Muscle of back (tissue), 11 donors: ENCODE data around the gene EBP. TPM values are rescaled to one million over a fixed set of nuclear protein-coding genes. Genes with fewer than 3 reads are reported as not detected.
A peak's percentile ranks its signal among the peaks of the same experiment; 100 is the strongest.
"Not testable (repeated sequence)": the region's sequence is repeated elsewhere in the genome, so short reads cannot be mapped to it uniquely, and the experiment has no call there.

Source experiments
- DNase-seq, 3 donors: peaks; one replicate each; pipeline versions ENCODE4 v3.0.0 to v3.0.0-alpha.2; 2013
- polyA plus RNA-seq, 10 donors: library from polyadenylated mRNA; unstranded; fragments of 120-200 nt; gene quantifications; one replicate each; pipeline ENCODE4 v1.2.1, GENCODE V29; 2013; ENCODE audit not compliant: insufficient read length in 10 of 10

EBP gene
- polyA plus RNA-seq, 10 donors = 14.4 to 24.9 (median 16.5) TPM

DNA sequence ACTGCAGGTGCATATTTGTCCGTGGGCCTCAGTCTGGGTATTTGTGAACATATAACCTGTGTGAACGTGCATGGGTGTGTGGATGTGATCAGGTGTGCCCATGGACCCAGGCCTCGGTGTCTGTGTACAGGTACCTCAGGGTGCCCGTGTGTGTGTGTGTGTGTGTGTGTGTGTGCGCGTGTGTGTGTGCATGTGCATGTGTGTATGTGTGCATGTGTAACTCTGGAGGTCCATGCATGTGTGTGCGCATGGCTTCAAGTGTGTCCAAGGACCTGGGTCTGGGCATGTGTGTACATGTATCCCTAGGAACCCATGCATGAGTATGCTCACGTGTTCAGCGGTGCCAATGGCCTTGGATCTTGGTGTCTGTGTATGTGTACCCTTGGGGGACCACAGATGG is 29.8 kb upstream of the EBP start:
- no peak for DNase-seq

DNA sequence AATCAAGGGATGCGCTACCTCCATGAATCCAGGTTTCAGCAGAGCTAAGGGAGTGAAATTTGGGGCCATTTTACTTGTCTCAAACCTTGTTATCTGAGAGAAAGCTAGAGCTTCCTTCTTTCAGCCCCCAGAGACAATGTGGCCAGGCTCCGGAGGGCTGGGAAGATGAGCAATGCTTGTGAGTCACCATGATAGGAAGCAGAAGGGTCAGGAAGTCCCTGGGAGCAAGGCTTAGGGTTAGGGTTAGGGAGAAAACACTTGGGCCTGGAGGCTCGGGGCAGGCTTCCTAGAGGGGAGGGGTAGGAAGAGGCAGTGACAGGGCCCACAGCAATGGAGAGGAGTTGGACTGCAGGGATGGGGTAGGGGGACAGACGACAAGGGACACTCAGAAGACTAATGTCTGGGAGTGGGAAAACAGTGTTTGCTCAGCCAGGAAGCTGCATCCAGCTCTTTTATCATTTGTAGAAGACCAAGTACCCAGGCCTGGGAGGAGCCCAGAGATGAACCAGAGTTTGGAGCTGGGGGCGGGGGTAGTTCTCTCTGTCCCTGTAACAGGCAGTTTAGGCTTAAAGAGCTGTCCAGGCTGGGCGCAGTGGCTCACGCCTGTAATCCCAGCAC is 29.2 kb upstream of the EBP start:
- DNase-seq = no peak

DNA sequence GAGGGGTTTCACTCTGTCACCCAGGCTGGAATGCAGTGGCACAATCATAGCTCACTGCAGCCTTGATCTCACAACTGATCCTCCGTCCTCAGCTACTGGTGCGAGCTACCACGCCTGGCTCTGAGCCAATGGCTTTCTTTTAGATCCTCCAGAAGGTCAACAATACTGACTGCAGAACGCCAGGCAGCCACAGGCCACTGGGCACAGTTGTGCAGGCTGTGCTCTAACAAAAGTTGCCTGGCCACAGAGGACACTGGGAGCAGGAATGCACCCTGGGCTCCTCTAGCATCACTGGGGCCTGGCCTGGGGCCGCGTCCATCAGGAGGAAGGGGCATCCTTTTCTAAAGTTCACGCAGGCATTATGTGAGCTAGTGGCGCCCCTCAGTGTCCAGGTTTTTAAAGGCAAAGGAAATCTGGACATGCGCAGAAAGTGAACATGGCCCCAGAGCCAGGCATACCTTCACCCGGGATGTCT is 27.7 kb upstream of the EBP start:
- peak in 2 of 3 donors; percentile 23 to 39 for DNase-seq

DNA sequence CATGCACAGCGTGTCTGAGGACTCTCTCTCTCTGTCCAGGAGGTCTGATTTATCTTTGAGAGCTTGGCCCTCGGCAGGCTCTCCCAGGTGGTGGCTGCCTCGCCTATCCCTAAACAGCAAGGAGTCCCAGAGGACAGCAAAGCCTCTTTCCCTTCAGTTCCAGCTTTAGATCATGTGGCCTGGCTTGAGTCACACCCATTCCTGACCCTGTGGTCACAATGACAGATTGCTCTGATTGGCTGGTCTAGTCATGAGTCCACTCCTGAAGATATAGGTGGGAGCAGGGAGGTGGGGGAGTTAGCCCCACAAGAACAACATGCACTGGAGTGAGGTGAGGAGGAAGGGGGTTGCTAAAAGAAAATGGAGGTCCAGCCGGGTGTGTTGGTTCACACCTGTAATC is 24.9 kb upstream of the EBP start:
- DNase-seq = no peak

DNA sequence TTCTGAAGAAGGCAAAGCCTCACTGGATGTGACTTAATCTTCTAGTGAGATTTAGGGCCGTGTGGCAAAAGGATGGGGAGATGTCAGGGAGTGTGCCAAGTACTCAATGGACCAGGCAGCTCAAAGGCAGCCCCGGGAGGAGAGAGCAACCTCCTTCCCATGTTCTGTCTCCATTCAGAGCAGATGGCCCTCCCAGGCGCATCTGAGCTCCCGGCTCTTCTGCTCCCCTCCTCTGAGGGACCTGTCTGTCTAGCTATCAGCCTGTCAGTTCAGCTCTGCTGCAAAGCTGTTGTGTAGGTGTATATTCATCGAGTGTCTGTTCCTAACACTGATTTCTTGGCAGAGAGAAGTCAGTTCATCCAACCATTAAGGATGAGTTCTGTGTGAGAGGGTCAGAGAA is 23.7 kb upstream of the EBP start:
- DNase-seq = no peak

DNA sequence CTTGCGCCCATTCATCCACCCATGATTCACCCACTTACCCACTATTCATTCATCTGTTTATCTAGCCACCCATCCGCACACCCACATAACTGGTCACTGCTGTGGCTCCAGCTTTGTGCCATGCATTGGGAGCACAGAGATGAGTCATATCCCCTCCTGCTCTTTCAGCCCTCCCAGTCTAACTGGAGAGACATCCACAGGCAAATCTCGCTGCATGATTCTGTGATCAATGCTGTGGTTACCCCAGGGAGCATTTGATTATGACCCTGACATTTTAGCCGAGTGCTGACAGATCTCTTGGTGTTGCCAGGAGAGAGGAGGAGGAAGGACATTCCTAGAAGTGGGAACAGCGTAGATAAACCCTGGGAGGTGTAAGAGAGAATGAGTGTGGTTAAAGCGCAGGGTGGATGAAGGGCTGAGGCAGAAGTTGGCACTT is 23.2 kb upstream of the EBP start:
- DNase-seq = no peak

DNA sequence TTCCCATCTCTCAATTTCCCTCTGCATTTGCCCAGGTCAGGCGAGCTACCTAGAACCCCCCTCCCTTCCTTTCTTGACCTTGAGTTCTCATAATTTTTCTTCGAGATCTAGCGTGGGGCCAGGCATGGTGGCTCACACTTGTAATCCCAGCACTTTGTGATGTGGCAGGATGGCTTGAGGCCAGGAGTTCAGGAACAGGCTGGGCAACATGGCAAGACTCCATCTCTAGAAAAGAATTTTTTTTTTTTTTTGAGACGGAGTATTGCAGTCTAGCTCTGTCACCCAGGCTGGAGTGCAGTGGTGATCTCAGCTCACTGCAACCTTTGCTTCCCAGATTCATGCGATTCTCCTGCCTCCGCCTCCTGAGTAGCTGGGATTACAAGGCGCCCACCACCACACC is 17.3 kb upstream of the EBP start:
- no peak for DNase-seq

DNA sequence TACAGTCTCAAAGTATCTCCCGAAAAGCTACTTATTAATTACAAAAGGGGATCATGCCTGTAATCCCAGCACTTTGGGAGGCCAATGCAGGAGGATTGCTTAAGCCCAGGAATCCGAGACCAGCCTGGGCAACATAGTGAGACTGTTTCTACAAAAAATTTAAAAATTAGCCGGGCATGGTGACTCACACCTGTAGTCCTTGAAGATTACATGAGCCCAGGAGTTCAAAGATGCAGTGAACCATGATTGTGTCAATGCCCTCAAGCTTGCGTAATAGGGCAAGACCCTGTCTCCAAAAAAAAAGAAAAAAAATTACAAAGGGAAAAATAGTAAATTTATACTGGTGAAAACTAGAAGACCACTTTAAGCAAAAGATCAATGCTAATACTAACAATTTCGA is 16.1 kb upstream of the EBP start:
- DNase-seq = no peak

DNA sequence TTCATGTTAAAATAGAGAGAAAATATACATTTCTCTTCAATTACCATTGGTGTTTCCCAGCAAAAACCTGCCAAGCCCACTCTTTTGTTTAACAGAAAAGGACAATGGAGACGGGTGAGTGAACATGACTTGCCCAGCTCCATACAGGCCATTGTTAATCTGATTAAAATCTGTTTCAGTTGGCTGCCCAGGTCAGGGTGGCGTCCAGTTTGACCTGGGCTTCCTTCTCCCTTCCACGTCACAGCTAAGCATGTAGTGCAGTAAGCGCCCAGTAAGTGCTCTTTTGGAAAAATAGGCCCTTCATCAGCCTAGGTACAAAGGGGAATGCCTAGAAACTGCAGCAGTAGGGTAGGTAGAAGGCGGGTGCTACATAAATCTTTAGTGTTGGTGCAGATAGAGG is 14.4 kb upstream of the EBP start:
- no peak for DNase-seq

DNA sequence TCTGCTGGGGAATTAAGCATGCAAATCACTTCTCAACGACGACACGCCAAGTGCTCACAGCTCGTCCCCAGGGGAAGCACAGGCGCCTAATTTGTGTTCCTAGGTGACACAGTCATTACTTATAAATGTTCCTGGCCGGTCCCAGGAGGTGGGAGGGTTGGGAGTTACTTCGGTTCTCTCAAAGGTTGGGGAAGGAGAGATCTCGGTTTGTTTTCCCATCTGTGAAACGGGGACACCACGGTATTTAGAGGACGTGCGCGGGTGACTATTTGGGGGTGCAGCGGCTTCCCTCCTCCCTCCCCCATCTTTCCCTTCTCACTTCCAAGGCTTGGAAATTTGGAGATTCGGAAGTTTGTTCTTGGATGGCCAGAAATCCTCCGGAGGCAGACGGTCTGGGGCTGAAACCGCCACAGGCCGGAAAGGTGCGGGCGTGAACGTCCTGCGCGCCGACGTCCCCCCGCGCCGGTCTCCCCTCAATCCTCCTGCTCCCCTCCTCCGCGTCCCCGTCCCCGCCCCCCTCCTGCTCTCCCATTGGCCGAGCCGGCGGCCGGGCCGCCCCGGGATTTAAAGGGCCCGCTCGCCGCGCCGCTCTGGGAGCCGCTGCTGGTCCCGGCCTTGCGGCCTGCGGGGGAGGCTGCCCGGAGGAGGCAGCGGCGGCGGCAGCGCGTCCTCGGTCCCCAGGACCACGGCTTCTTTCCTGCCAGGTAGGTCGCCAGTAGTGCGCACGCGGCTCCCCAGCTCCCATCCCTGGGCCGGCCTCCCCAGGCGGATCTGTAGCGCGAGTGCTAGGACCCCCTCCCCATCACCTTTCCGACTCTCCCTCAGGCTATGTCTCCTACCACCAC is 13.0 kb upstream of the EBP start, which contains the start of gene PORCN:
PORCN (plus strand) TSS at position 593 of the 845 bp plus-strand sequence. CDS start 829 bp downstream, outside the sequence.
- DNase-seq = peak in 2 of 3 donors; percentile 59 to 84

DNA sequence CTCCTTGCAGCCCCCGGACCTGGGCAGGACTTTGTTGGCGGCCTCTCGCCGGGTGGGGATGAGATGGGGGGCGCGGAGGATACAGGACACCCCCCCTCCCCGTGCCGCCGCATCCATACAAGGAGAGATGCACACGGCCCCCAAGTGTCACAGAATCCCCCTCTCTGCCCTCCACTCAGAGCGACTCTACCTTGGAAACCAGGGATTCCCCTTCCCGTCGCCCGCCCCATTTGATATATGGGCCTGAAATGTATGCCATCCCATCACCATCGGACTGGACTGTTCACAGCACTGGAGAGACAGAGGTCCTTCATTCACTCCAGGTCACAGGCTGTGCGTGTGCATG is 12.4 kb upstream of the EBP start:
- peak in 1 of 3 donors; percentile 7 for DNase-seq

DNA sequence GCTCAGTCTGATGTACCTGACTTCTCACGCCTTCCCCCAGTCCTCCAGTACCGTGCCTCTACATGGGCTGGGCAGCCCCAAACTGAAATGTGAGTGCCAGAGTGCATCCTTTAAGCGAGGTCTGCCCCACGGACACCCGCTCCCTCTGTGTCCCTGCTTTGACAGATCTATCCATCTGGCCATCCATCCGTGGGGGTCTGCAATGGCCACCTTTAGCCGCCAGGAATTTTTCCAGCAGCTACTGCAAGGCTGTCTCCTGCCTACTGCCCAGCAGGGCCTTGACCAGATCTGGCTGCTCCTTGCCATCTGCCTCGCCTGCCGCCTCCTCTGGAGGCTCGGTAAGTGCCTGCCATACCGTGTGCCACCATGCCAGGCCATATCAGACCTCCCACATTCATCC is 12.0 kb upstream of the EBP start:
- DNase-seq = peak in 1 of 3 donors; percentile 13

DNA sequence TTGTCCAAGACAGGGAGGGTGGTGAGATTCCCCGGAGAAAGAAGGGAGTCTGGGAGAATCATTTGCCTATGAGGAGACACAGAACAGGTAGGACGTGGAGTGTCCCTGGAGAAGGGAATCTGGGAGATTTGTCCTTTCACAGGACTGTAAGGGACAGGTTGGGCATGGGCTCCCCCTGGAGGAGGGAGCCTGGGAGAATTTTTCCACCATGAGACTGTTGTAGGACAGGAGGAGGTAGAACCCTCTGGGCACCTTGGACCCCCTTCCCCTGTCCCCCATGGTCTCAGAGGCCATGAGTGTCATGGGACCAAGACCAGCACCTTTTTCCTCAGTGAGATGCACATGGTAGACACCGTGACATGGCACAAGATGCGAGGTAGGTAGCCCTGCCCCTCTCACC is 10.0 kb upstream of the EBP start:
- DNase-seq = no peak

DNA sequence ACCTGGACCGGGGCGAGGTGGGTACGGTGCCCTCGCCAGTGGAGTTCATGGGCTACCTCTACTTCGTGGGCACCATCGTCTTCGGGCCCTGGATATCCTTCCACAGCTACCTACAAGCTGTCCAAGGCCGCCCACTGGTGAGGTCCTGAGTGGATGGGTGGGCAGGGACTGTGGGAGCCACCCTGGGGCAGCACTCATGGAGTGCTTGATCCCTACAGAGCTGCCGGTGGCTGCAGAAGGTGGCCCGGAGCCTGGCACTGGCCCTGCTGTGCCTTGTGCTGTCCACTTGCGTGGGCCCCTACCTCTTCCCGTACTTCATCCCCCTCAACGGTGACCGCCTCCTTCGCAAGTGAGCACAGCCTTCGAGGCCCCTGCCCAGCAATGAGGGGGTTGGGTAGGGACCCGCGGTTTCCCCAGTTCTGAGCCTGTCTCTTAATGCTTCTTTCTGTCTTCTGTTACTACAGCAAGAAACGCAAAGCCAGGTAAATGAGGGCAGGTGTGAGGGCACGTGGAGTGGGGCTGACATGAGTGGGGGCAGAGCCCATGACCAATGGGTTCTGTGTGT is 9.2 kb upstream of the EBP start:
- DNase-seq = no peak

DNA sequence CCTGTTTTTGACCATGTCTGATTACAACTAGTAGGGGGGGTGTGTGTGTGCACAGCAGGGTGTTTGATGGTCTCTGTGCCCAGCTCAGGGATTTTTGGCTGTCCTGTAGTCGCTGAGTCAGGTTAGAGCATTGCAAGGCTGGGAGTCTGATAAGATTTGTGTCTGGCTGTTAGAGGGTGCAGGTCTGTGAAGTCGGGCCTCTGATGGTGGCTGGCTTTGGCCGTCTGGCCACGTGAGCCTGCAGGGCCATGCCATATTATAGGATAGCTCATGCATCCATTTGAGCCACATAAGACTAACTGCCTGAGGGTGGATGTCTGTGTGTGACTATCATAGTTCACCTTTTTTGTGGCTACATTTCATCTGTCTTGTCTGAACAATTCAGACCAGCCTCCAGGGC is 7.9 kb upstream of the EBP start:
- DNase-seq = no peak

DNA sequence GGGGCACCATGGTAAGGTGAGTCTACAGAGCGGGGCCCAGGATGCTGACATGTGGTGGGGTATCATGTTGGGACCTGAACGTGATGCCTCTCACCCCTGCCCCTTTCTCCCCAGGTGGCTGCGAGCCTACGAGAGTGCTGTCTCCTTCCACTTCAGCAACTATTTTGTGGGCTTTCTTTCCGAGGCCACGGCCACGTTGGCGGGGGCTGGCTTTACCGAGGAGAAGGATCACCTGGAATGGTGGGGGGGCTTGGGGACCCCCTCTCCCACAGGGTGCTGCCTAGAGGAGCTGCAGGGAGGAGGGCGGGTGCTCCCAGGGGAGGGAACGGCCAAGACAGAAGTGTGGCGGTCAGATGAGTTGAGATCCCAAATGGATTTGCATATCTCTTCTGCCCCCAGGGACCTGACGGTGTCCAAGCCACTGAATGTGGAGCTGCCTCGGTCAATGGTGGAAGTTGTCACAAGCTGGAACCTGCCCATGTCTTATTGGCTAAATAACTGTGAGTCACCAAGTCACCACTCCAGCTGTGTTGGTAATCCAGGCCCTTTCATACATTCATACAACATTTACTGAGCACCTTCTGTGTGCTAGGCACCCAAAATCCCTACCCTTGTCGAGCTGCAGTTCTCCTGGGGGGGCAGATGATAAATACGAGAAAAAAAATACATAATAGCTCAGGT is 7.3 kb upstream of the EBP start:
- DNase-seq = no peak

DNA sequence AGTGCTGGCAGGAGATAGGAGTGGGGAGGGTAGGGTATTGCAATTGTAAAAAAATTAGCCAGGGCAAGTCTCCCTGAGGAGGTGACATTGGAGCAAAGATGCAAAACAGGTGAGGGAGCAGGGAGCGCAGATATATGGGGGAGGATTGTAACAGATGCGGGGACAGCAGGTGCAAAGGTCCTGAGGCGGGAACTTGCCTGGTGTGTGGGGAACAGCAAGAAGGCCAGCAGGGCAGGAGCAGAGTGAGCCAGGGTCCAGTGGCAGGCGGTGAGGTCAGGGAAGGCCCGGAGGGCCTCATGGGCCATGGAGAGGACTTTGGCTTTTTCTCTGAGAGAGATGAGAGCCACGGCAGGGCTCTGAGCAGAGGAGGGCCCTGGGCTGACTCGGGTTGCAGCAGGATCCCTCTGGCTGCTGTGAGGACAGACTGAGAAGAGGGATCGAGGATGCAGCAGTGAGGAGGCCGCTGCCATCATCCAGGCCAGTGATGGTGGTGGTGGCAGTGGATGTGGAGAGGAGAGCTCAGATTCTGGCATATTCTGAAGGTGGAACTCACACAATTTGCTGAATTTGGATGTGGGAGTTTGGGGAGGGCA is 6.6 kb upstream of the EBP start:
- DNase-seq = no peak

DNA sequence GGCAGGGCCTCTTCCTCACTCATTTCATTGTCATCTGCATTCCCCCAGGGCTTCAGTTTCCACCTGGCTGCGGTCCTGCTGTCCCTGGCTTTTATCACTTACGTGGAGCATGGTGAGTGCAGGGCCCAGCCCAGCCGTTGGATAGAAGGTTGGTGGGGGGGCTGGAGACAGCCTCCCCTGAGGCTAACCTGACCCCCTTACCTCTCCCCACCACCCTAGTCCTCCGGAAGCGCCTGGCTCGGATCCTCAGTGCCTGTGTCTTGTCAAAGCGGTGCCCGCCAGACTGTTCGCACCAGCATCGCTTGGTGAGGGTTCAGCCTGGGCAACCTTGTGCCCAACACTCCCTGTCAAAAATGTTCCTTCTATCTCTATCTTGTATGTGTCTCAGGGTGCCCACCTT is 5.8 kb upstream of the EBP start:
- no peak for DNase-seq

DNA sequence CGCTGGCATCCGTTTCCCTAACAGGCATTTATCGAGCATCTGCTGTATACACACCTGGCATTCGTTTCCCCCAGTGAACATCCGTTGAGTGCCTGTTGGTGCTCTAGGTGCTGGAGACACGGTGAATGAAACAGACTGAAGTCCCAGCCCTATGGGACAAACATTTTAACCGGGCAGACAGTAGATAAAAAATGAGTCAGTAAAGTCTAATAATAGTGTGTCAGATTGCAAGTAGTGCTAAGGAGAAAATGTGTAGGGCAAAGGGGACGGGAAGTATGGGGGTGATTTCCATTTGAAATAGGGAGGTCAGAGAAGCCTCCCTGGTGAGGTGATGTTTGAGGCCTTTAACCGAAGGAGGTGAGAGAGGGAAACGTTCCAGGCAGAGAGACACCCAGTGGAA is 5.3 kb upstream of the EBP start:
- no peak for DNase-seq

DNA sequence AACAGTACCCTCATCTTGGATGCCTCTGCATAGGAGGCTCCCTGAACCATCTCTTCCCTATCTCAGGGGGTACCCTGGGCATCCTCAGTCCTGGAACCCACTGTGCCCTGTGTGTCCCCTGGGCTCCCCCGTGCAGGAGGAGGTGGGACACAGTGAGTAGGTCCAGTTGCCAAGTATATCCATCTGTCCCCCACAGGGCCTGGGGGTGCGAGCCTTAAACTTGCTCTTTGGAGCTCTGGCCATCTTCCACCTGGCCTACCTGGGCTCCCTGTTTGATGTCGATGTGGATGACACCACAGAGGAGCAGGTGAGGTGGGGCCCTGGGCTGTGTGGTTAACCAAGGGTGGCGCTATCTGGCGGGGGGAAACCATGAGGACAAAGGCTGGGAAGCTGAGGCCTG is 4.6 kb upstream of the EBP start:
- DNase-seq = no peak

DNA sequence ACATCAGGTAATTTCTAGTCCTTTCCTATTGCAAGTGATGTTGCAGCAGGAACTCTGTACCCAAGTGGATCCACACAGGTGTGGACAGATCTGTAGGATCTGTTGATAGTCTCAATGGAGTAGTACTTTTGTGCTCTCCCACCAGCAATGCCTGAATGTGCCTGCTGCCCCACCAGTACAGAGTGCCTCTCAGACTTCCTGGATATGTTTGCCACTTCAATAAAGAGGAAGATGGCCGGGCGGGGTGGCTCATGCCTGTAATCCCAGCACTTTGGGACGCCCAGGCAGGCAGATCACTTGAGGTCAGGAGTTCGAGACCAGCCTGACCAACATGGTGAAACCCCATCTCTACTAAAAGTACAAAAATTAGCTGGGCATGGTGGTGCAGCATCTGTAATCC is 2.1 kb upstream of the EBP start:
- DNase-seq = not testable (repeated sequence)

DNA sequence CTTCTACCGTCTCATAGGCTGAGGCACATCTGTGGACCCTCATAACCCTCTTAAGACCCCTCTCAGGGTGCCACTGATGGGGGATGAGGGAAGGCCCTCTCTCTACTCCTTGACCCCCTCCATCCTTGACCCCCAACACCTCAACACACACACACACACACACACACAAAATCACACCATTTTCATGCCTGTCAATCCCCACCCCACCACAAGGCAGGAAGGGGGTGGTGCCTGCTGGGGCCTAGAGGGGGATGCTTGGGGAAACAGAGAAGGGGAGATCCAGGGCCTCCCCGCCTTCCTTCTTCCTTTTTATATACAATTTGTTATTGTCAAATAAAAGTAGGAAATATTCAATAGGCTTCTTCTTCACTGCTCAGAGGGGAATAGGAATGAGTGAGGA is 1.2 kb upstream of the EBP start:
- DNase-seq = no peak
